Keratinocyte (primary cell): ENCODE measurements around the gene RSPH9. TPM values are rescaled to one million over a fixed set of nuclear protein-coding genes. Genes with fewer than 3 reads are reported as not detected.

Source experiments
- DNase-seq: peaks from one replicate; pipeline ENCODE4 v3.0.0-alpha.2; 2011; ENCODE audit warnings: low read depth, missing footprints, low spot score
- FAIRE-seq: peaks from 2 replicates; lab custom pipeline; 2011; peaks lifted over from hg19 to GRCh38; lab: Jason Lieb, UNC
- H2AFZ ChIP-seq: 2 replicates; pipeline ENCODE4 v1.6.0; 2012; ENCODE audit warnings: low read length, control low read depth, inconsistent platforms; ENCODE audit not compliant: control insufficient read depth
- H3K27ac ChIP-seq: 2 replicates; pipeline ENCODE4 v1.5.1; 2011; ENCODE audit warnings: low read length; ENCODE audit not compliant: control insufficient read depth, insufficient read depth
- H3K27me3 ChIP-seq: 3 replicates; pipeline ENCODE4 v1.6.0; 2011; ENCODE audit warnings: low read length; ENCODE audit not compliant: control insufficient read depth, insufficient read depth; ENCODE audit errors: extremely low read depth
- H3K36me3 ChIP-seq, 2 experiments: 2 replicates in 1 of 2; 3 replicates in 1 of 2; pipeline ENCODE4 v1.5.1; 2011; ENCODE audit warnings: low read length in 2 of 2, mild to moderate bottlenecking in 1 of 2; ENCODE audit not compliant: control insufficient read depth in 2 of 2, insufficient read depth in 2 of 2; ENCODE audit errors: extremely low read depth in 1 of 2
- H3K4me1 ChIP-seq: 3 replicates; pipeline ENCODE4 v1.5.1; 2011; ENCODE audit warnings: low read length; ENCODE audit not compliant: control insufficient read depth, insufficient read depth; ENCODE audit errors: extremely low read depth
- H3K4me2 ChIP-seq: 3 replicates; pipeline ENCODE4 v1.6.0; 2011; ENCODE audit warnings: low read depth, low read length; ENCODE audit not compliant: control insufficient read depth, insufficient read depth; ENCODE audit errors: extremely low read depth
- H3K4me3 ChIP-seq, 3 experiments: fragments of 200-600 bp in 1 of 3; sonication (generic) in 1 of 3; 2 replicates in 2 of 3; 3 replicates in 1 of 3; pipeline ENCODE4 v1.5.1; 2011 to 2016; ENCODE audit warnings: low read length in 3 of 3, mild to moderate bottlenecking in 3 of 3, control low read depth in 2 of 3, inconsistent platforms in 1 of 3, low read depth in 1 of 3, mixed read lengths in 1 of 3, mixed run types in 1 of 3, moderate library complexity in 1 of 3; ENCODE audit not compliant: control insufficient read depth in 2 of 3, insufficient read depth in 2 of 3; ENCODE audit errors: extremely low read depth in 1 of 3
- H3K79me2 ChIP-seq: 2 replicates; pipeline ENCODE4 v1.6.0; 2012; ENCODE audit warnings: low read length; ENCODE audit not compliant: control insufficient read depth, insufficient read depth
- H3K9ac ChIP-seq: 3 replicates; pipeline ENCODE4 v1.6.0; 2011; ENCODE audit warnings: low read length; ENCODE audit not compliant: control insufficient read depth, insufficient read depth; ENCODE audit errors: extremely low read depth
- H3K9me1 ChIP-seq: 3 replicates; pipeline ENCODE4 v1.6.0; 2011; ENCODE audit warnings: low read length; ENCODE audit not compliant: control insufficient read depth, insufficient read depth; ENCODE audit errors: extremely low read depth
- H3K9me3 ChIP-seq: 2 replicates; pipeline ENCODE4 v1.5.1; 2012; ENCODE audit warnings: low read depth, low read length; ENCODE audit not compliant: control insufficient read depth
- H4K20me1 ChIP-seq: 3 replicates; pipeline ENCODE4 v1.6.0; 2011; ENCODE audit warnings: low read length; ENCODE audit not compliant: control insufficient read depth, insufficient read depth; ENCODE audit errors: extremely low read depth
- EZH2 ChIP-seq: IDR thresholded peaks from one replicate; pipeline ENCODE4 v1.6.1; 2012; ENCODE audit warnings: inconsistent platforms, mild to moderate bottlenecking, low read length, moderate library complexity
- dilution Hi-C: fragments of 300-500 bp; cut with MboI; formaldehyde crosslinking; loops from one replicate; pipeline ENCODE4 v1.7.0; 2020; ENCODE audit warnings: low sequenced_read_pairs; ENCODE audit not compliant: extremely low pct_ligation_motif_present
- polyA plus RNA-seq, 5 experiments: library from polyadenylated mRNA; depleted of rRNA in 3 of 5; stranded (reverse) in 3 of 5; stranded (forward) in 1 of 5; unstranded in 1 of 5; fragments of >200 nt; gene quantifications; 1 replicate in 1 of 5; 2 replicates in 3 of 5; 3 replicates in 1 of 5; pipeline versions ENCODE4 v1.2.1 to v1.2.3, GENCODE V29; 2011 to 2012; ENCODE audit warnings: missing spikeins in 2 of 5, low read depth in 1 of 5, low replicate concordance in 1 of 5
- TF ChIP-seq, protein P1 (sequence below), 3 experiments: IDR thresholded peaks in 1 of 3; conservative IDR thresholded peaks in 1 of 3; optimal IDR thresholded peaks in 1 of 3; 2 replicates in 2 of 3; 3 replicates in 1 of 3; pipeline versions ENCODE3 to v1.5.1; 2011; ENCODE audit warnings: low read length in 3 of 3, mild to moderate bottlenecking in 3 of 3, moderate library complexity in 2 of 3, control low read depth in 1 of 3, inconsistent platforms in 1 of 3; ENCODE audit not compliant: insufficient read depth in 2 of 3; ENCODE audit errors: extremely low read depth in 1 of 3

RSPH9 gene
- polyA plus RNA-seq, 1 donor (not counting 4 experiments of a cell fraction or from before 2014, with no cell fraction given): not detected

DNA sequence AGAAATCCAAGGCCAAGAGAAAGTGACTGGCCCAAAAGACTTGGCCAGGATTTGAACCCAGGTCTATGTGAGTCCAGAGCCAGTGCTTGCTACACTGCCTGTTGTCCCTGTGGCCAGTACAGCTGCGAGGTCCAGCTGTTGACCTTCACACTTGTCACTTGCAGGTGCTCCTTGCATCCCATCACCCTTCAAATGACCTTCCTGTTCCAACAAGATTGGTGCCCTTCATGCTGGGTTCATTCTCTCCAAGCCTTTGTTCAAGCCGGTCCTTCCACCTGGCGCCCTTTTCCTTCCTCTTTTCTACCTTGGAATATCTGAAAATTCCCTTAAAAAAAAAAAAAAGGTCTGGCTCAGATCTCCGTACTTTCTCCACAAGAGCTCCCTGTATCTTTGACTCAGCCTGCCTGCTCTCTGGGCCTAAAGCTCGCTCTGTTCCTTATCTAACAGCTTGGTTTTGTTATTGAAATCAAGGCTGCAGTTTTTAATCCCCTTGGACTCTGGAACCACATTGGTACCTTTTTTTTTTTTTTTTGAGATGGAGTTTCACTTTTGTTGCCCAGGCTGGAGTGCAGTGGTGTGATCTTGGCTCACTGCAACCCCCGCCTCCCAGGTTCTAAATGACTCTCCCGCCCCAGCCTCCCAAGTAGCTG lies 64.9 kb downstream of the RSPH9 start:
- Histone ChIP-seq H3K27me3 (peaks cover 3% of the 10 kb centered on the region), H3K4me2 (no peak overlapping the region), H4K20me1 (no peaks in the 10 kb centered on the region), H3K4me3 (no peak overlapping the region), H2AFZ (no peak overlapping the region), H3K36me3 (no peaks in the 10 kb centered on the region), H3K9ac (no peak overlapping the region), H3K27ac (no peak overlapping the region), H3K9me1 (no peaks in the 10 kb centered on the region), H3K4me1 (peaks cover 8% of the 10 kb centered on the region), H3K79me2 (no peaks in the 10 kb centered on the region), H3K9me3 (no peaks in the 10 kb centered on the region)
- TF ChIP-seq, protein P1, sequence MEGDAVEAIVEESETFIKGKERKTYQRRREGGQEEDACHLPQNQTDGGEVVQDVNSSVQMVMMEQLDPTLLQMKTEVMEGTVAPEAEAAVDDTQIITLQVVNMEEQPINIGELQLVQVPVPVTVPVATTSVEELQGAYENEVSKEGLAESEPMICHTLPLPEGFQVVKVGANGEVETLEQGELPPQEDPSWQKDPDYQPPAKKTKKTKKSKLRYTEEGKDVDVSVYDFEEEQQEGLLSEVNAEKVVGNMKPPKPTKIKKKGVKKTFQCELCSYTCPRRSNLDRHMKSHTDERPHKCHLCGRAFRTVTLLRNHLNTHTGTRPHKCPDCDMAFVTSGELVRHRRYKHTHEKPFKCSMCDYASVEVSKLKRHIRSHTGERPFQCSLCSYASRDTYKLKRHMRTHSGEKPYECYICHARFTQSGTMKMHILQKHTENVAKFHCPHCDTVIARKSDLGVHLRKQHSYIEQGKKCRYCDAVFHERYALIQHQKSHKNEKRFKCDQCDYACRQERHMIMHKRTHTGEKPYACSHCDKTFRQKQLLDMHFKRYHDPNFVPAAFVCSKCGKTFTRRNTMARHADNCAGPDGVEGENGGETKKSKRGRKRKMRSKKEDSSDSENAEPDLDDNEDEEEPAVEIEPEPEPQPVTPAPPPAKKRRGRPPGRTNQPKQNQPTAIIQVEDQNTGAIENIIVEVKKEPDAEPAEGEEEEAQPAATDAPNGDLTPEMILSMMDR (optimal IDR thresholded peaks at IDR 0.05 in 1 of 3, IDR thresholded peaks at IDR 0.05 in 1 of 3, conservative IDR thresholded peaks at IDR 0.05 in 1 of 3; ENCODE audit: extremely low read depth in 1 of 3, insufficient read depth in 2 of 3, low read length in 3 of 3): no peak
- no peak for TF ChIP-seq EZH2
- dilution Hi-C loops: no loop called here
- no peak for FAIRE-seq
- DNase-seq: no peak

DNA sequence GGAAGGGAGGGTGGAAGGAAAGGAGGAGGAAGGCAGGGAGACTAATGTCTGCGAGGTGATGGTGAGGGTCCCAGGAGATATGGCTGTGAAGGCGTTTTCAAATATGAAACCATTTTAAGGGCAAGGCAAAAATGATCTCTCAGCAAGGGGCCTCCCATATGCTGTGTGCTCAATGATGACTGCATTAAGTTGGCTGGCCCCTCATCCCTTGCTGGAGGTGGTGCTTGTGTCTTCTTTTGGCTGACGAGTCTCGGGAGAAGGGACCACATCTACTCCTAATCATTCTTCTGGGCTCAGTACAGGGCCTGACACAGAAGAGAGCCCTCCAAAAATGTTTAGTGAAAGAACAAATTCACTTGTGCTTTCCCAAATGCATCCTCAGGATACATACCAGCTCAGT lies 65.7 kb downstream of the RSPH9 start:
- H2AFZ ChIP-seq: no peak overlapping the region
- peaks cover 6% of the 10 kb centered on the region for H3K4me1 ChIP-seq
- no peak for FAIRE-seq
- no peaks in the 10 kb centered on the region for H3K9me1 ChIP-seq
- no peak overlapping the region for H3K4me3 ChIP-seq
- H4K20me1 ChIP-seq: no peaks in the 10 kb centered on the region
- no peaks in the 10 kb centered on the region for H3K79me2 ChIP-seq
- no peaks in the 10 kb centered on the region for H3K36me3 ChIP-seq
- DNase-seq: no peak
- dilution Hi-C loops: no loop called here
- no peaks in the 10 kb centered on the region for H3K9me3 ChIP-seq
- H3K27ac ChIP-seq: no peak overlapping the region
- no peak overlapping the region for H3K9ac ChIP-seq
- H3K27me3 ChIP-seq: peaks cover 3% of the 10 kb centered on the region
- H3K4me2 ChIP-seq: no peak overlapping the region
- TF ChIP-seq, protein P1 (optimal IDR thresholded peaks at IDR 0.05 in 1 of 3, IDR thresholded peaks at IDR 0.05 in 1 of 3, conservative IDR thresholded peaks at IDR 0.05 in 1 of 3; ENCODE audit: extremely low read depth in 1 of 3, insufficient read depth in 2 of 3, low read length in 3 of 3): no peak
- no peak for TF ChIP-seq EZH2
